Kidney (tissue), 14 donors: ENCODE data around the gene OR5AU1. TPM values are rescaled to one million over a fixed set of nuclear protein-coding genes. Genes with fewer than 3 reads are reported as not detected.

Experiments
- DNase-seq, 5 donors: peaks; one replicate each; pipeline ENCODE4 v3.0.0-alpha.2; 2013 to 2020
- FAIRE-seq: peaks from 2 replicates; lab custom pipeline; 2012; peaks lifted over from hg19 to GRCh38; lab: Jason Lieb, UNC
- H3K27ac ChIP-seq, 2 donors: one replicate each; pipeline ENCODE4 v1.7.0; 2013; ENCODE audit warnings: low read depth in 2 of 2, low read length in 2 of 2, inconsistent platforms in 1 of 2
- H3K27me3 ChIP-seq: one replicate; pipeline ENCODE4 v1.7.1; 2013; ENCODE audit warnings: low read length, inconsistent platforms; ENCODE audit not compliant: control insufficient read depth, insufficient read depth
- H3K36me3 ChIP-seq, 3 donors: one replicate each; pipeline versions ENCODE4 v1.7.0 to v1.7.1; 2013; ENCODE audit warnings: low read length in 3 of 3, control low read depth in 1 of 3, inconsistent platforms in 1 of 3; ENCODE audit not compliant: insufficient read depth in 3 of 3, control insufficient read depth in 2 of 3
- H3K4me1 ChIP-seq, 3 donors: one replicate each; pipeline versions ENCODE4 v1.7.0 to v1.7.1; 2013; ENCODE audit warnings: low read length in 3 of 3, inconsistent platforms in 1 of 3, low read depth in 1 of 3; ENCODE audit not compliant: control insufficient read depth in 2 of 3, insufficient read depth in 2 of 3
- H3K4me3 ChIP-seq, 3 donors: one replicate each; pipeline versions ENCODE4 v1.7.0 to v1.8.1; 2013; ENCODE audit warnings: low read length in 3 of 3, control low read depth in 1 of 3, inconsistent platforms in 1 of 3
- H3K9ac ChIP-seq, 3 donors: one replicate each; pipeline versions ENCODE4 v1.7.0 to v1.7.1; 2013; ENCODE audit warnings: low read length in 3 of 3, control low read depth in 1 of 3, inconsistent platforms in 1 of 3
- H3K9me3 ChIP-seq, 3 donors: one replicate each; pipeline versions ENCODE4 v1.7.0 to v1.7.1; 2013; ENCODE audit warnings: low read length in 3 of 3, control low read depth in 1 of 3, inconsistent platforms in 1 of 3; ENCODE audit not compliant: control insufficient read depth in 2 of 3, insufficient read depth in 1 of 3
- intact Hi-C: fragments of 100-400 bp; cut with DNase I; formaldehyde crosslinking; loops from one replicate; pipeline ENCODE4 v1.11.1; 2022
- polyA plus RNA-seq: library from polyadenylated mRNA; stranded (reverse); fragments of 350-450 nt; fragmentation: Illumina TruSeq; extraction: RNeasy Lipid Tissue Mini Kit (QIAGEN cat#74804); gene quantifications from one replicate; pipeline ENCODE4 v1.2.3, GENCODE V29; 2014; ENCODE audit warnings: low read depth, low replicate concordance; ENCODE audit not compliant: insufficient read depth
- total RNA-seq: library from RNA; stranded (reverse); fragmentation: NEBNext Ultra II Directional; extraction: Animal tissue kit (Norgen Biotek cat#: 25700); gene quantifications from one replicate; pipeline ENCODE4 v1.2.1, GENCODE V29; 2021
- TF ChIP-seq, protein P1 (sequence below): IDR thresholded peaks from 3 replicates; pipeline ENCODE4 v1.5.1; 2012; ENCODE audit warnings: mild to moderate bottlenecking, moderate library complexity, borderline replicate concordance; ENCODE audit not compliant: insufficient read depth; ENCODE audit errors: extremely low read depth
- donor health status: control.
- donor health status: control.
- donor health status: control.
- donor health status: control.
- donor health status: control.
- donor health status: DM: yes; HTN: yes; CAD: no.
- donor health status: Normal renal cell carcinoma (clear cell type).

The OR5AU1 gene
- total and polyA plus RNA-seq, 2 donors from 2014 or later = not detected

DNA sequence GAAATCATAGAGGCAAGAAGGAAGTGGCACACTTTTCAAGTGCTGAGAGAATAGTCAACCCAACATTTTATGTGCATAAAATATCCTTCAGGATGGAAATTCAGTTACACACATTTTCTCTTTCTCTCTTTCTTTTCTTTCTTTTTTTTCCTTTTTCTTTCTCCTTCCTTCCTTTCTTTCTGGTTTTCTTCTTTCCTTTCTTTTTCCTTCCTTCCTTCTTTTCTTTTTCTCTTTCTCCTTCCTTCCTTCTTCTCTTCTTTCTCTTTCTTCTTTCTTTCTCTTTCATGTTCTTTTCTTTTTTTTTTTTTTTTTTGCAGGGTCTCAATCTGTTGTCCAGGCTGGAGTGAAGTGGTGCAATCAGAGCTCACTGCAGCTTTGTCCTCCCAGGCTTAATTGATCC, 38.7 kb upstream of the OR5AU1 start:
- no peak for DNase-seq
- Histone ChIP-seq H3K27me3 (no peaks in the 10 kb centered on the region), H3K9ac (no peak overlapping the region), H3K4me3 (no peak overlapping the region), H3K9me3 (peaks cover 0 to 5% (median 2%) of the 10 kb centered on the region in 3 donors), H3K36me3 (no peaks in the 10 kb centered on the region), H3K4me1 (peaks cover 0 to 4% (median 0%) of the 10 kb centered on the region in 3 donors), H3K27ac (no peak overlapping the region)
- TF ChIP-seq, protein P1, sequence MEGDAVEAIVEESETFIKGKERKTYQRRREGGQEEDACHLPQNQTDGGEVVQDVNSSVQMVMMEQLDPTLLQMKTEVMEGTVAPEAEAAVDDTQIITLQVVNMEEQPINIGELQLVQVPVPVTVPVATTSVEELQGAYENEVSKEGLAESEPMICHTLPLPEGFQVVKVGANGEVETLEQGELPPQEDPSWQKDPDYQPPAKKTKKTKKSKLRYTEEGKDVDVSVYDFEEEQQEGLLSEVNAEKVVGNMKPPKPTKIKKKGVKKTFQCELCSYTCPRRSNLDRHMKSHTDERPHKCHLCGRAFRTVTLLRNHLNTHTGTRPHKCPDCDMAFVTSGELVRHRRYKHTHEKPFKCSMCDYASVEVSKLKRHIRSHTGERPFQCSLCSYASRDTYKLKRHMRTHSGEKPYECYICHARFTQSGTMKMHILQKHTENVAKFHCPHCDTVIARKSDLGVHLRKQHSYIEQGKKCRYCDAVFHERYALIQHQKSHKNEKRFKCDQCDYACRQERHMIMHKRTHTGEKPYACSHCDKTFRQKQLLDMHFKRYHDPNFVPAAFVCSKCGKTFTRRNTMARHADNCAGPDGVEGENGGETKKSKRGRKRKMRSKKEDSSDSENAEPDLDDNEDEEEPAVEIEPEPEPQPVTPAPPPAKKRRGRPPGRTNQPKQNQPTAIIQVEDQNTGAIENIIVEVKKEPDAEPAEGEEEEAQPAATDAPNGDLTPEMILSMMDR = no peak
- no peak for FAIRE-seq
- intact Hi-C loops = no loop called here

DNA sequence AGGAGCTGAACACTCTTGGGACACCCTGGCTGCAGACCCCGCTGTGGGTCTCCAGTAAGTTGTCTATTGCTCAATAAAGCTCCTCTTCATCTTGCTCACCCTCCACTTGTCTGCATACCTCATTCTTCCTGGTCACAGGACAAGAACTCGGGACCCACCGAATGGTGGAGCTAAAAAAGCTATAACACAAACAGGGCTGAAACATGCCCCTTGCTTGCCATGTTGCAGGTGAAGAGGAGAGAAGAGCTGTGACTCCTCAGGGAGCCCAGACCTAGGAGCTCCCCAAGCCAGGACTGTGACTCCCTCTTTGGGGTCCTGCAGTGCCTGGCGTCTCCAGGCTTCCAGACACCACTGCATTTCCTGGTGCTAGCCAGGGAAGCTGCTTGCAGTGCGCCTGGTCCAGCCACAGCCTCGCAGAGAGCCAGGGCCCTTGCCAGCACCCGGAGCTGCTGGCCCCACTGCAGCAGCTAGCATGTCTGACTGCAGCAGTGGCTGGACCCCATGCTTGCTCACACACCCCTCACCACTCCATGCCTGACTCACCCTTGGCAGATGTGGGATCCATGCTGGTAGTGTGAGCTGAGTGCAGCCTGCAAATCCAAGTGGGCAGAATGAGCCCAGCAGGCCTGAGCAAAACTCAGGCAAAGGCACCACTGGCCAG, 37.1 kb upstream of the OR5AU1 start:
- no peak overlapping the region for H3K4me3 ChIP-seq
- H3K9ac ChIP-seq = no peak overlapping the region
- peaks cover 0 to 5% (median 2%) of the 10 kb centered on the region in 3 donors for H3K9me3 ChIP-seq
- TF ChIP-seq, protein P1 = no peak
- DNase-seq (no peak), FAIRE-seq (no peak)
- intact Hi-C loops = no loop called here
- no peak overlapping the region for H3K27ac ChIP-seq
- peaks cover 0 to 4% (median 0%) of the 10 kb centered on the region in 3 donors for H3K4me1 ChIP-seq
- no peaks in the 10 kb centered on the region for H3K36me3 ChIP-seq
- H3K27me3 ChIP-seq = no peaks in the 10 kb centered on the region

DNA sequence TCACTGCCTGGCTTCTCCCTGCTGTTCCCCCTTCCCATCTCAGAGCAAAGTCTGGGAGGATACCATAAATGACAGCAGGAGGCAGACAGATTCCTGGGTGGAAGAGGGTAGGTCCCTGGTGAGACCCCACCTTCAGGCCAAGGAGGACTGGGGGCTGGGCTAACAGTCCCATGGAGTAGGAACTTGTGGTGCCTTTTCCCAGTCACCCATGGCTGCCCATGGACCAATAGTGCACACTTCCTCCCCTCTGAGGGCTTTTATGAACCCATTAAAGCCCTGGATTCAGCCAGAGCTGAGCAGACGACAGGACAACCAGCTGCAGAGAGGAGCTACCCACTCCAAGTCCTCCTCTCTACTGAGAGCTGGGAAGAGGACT, 36.6 kb upstream of the OR5AU1 start:
- H3K27ac ChIP-seq = no peak overlapping the region
- H3K9me3 ChIP-seq = peaks cover 0 to 4% (median 0%) of the 10 kb centered on the region in 3 donors
- peak overlapping the region in 1 of 3 donors; percentile 59 for H3K4me3 ChIP-seq
- H3K27me3 ChIP-seq = no peaks in the 10 kb centered on the region
- FAIRE-seq (no peak), DNase-seq (no peak)
- no peaks in the 10 kb centered on the region for H3K36me3 ChIP-seq
- intact Hi-C loops = no loop called here
- TF ChIP-seq, protein P1 = no peak
- H3K9ac ChIP-seq = peak overlapping the region in 1 of 3 donors; percentile 34
- H3K4me1 ChIP-seq = peaks cover 0 to 4% (median 0%) of the 10 kb centered on the region in 3 donors
